ENCODE data around the gene FOXQ1.

The FOXQ1 gene

GRCh38 chr6:1311400-1312202, at the start of gene FOXQ1:
FOXQ1 (plus strand) TSS chr6:1312098; CDS start chr6:1312705, 607 bp downstream.
- no peak for DNase-seq

GRCh38 chr6:1262704-1263038, 49.2 kb upstream of the FOXQ1 start:
- DNase-seq, result no peak

- no peak for DNase-seq
Observed at GRCh38 chr6:1263039-1263849, 48.7 kb upstream of the FOXQ1 start.

- no peak for DNase-seq
Observed at GRCh38 chr6:1263850-1264377, 48.0 kb upstream of the FOXQ1 start.

- no peak for DNase-seq
Observed at GRCh38 chr6:1264619-1265445, 47.1 kb upstream of the FOXQ1 start.

GRCh38 chr6:1266686-1267056, 45.2 kb upstream of the FOXQ1 start:
- DNase-seq, result no peak

GRCh38 chr6:1267057-1267732, 44.7 kb upstream of the FOXQ1 start:
- no peak for DNase-seq

- no peak for DNase-seq
Observed at GRCh38 chr6:1267790-1268762, 43.8 kb upstream of the FOXQ1 start.

GRCh38 chr6:1271071-1271763, 40.7 kb upstream of the FOXQ1 start:
- DNase-seq, result no peak

GRCh38 chr6:1278061-1278720, 33.7 kb upstream of the FOXQ1 start:
- no peak for DNase-seq

- DNase-seq, result no peak
Observed at GRCh38 chr6:1279065-1279464, 32.8 kb upstream of the FOXQ1 start.

GRCh38 chr6:1280666-1281300, 31.1 kb upstream of the FOXQ1 start:
- no peak for DNase-seq

GRCh38 chr6:1281746-1282145, 30.2 kb upstream of the FOXQ1 start:
- no peak for DNase-seq

- DNase-seq, result no peak
Observed at GRCh38 chr6:1283501-1283900, 28.4 kb upstream of the FOXQ1 start.

GRCh38 chr6:1285556-1285955, 26.3 kb upstream of the FOXQ1 start:
- DNase-seq, result no peak

GRCh38 chr6:1285956-1286355, 25.9 kb upstream of the FOXQ1 start:
- DNase-seq, result no peak

GRCh38 chr6:1287103-1287591, 24.8 kb upstream of the FOXQ1 start:
- no peak for DNase-seq

GRCh38 chr6:1290086-1290485, 21.8 kb upstream of the FOXQ1 start:
- no peak for DNase-seq

- no peak for DNase-seq
Observed at GRCh38 chr6:1290805-1291204, 21.1 kb upstream of the FOXQ1 start.
